ENCODE results near the gene RETN.

GRCh38 chr19:7710616-7711015 is 41.8 kb downstream of the RETN start:
- no peak for TF ChIP-seq EZH2 (IDR thresholded peaks at IDR 0.05; ENCODE audit: insufficient read depth, poor library complexity, severe bottlenecking)
- no peak for TF ChIP-seq EZH2phosphoT487 (IDR thresholded peaks at IDR 0.05; ENCODE audit: insufficient read depth, low read depth)
